ENCODE results near the gene POLR1F.
A peak's percentile ranks its signal among the peaks of the same experiment; 100 is the strongest.
"Not testable (repeated sequence)": the region's sequence is repeated elsewhere in the genome, so short reads cannot be mapped to it uniquely, and the experiment has no call there.

POLR1F gene, protein sequence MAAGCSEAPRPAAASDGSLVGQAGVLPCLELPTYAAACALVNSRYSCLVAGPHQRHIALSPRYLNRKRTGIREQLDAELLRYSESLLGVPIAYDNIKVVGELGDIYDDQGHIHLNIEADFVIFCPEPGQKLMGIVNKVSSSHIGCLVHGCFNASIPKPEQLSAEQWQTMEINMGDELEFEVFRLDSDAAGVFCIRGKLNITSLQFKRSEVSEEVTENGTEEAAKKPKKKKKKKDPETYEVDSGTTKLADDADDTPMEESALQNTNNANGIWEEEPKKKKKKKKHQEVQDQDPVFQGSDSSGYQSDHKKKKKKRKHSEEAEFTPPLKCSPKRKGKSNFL

DNA sequence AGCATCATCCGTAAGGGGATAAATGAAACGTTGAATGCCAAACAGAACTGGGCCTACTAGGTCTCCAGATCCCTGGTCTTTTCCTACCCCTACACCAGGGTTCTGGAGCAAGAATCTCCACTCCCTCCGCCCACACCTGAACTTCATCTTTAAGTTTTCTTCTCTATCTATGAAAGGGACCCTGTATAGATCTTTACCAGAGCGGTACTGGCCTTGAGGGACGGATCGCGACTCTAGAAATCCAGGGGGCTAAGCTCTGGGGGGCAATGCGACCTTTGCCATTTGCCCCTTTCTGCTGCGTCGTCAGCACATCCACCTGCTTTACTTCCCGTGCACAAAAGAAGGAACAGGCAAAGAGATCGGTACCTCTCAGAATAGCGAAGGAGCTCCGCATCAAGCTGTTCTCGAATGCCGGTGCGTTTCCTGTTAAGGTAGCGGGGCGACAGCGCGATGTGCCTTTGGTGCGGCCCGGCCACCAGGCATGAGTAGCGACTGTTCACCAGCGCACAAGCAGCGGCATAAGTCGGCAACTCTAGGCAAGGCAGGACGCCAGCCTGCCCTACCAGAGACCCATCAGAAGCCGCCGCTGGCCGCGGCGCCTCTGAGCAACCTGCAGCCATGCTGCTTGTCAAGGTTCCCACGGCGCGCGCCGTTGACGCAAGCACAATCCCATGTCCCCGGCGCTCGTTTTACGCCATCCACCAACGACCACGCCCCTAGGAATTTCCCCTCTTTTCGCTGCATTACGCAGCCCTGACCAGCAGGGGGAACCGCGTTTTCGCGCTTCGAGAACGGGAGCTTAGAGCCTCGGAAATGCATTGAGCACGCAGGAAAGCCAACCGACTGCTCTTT is at the start of gene POLR1F:
Gene POLR1F (minus strand): TSS at position 641 of the 852 bp plus-strand sequence. CDS start 21 bp downstream, at position 620.
- peak; percentile 95 for DNase-seq

DNA sequence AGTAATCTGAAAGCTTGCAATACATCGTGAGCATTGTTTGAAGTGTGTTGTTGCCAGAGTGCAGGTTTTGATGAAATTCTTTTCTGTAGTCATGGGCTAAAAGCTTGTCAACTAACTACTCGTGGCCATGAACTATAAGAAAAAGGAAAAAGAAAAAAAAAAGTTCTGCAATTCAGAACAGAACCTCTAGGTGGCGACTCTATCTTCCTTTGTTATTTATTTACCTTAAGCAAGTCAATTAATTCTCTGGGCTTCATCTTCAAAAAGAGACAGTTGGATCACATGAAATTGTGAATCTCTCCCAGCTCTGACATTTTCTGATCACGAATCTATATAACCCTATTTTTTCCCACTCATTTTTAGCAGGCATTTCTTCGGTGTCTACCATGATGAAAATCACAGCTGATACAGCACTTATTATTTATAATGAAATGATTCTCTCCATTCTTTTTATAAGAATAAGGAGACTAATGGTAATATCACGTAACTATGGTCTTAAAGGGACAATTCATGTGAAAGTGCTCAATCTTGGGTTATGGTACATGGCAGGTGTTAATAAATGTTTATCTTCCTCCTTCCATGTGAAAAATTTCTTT is 45.8 kb upstream of the POLR1F start:
- DNase-seq = peak; percentile 35

DNA sequence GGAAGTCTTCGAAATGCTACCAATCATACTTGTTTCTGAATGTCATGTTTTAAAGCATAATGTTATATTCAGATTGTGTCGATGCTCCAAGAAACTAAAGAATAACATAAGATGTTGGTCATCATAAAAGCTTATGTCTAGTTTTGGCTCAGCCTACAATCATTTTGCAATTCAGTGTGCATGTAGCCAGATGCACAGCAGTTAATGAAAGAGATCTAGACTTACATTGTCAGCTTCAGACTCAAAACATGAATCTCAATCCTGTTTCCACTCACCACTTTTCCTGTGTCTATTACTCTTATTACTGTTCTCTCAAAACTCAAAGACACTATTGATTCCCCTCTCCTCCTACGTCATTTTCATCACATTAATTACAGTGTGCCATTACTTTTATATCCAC is 43.2 kb upstream of the POLR1F start:
- DNase-seq = no peak

DNA sequence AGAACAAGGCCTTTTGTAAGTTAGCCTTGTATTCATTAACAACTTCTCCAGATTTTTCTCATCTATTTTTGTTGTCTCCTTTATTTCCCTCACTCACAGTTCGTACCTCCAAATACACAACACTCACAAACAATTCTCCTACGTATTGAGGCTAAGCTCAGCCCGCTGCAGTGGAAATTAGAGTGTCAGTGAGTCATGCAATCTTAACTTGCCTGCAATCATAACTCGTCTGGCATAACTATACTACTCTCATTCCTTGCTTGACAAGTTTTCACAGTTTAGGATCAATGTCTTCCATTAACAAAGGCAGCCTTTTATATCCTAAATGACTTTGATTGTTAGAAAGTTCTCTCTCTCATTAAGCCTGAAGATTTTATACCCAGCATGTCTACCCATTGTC is 40.8 kb upstream of the POLR1F start:
- DNase-seq = no peak

DNA sequence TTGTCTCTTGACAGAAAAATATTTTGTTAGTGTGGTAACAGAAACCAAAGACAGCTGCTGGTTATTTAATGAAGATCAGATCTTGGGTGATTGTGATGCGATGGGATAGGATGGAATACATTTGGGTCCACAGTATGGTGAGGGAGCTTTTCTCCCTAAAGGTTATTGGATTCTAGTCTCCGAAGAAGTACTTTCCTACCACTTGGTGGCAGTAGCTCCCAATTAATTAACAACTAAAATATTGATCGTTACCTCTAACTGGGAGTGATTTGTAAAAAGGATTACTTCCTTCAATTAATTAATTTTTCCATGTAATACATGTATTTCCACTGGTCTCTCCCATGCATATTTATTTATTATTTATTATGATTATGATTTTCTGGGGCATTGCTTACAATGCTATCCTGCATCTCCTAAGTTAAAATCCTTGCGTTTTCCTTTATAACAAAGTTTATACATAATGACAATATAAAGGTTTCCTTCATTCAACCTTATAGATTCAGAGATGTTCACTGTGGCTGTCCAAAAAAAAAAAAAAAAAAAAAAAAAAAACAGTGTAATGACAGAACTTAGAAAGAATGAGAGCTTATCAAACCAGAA is 39.0 kb upstream of the POLR1F start:
- peak; percentile 28 for DNase-seq

DNA sequence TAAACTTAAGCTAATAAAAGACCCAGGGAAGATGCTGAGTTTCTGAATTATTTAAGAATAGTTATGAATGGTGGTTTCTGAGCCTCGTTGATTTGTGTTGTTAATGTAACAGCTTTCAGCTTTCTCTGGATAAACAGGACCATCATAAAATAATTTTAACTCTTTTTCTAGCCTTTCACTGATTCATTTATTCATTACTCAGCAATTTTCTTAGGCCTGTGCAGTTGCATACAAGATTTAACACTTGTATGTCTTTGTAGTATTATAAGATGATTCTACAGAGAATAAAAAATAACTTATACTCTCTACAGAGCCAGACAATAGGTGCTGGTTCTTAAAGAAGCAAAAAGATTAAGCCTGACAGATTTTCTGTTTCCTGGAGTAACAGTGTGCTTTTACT is 35.2 kb upstream of the POLR1F start:
- no peak for DNase-seq

DNA sequence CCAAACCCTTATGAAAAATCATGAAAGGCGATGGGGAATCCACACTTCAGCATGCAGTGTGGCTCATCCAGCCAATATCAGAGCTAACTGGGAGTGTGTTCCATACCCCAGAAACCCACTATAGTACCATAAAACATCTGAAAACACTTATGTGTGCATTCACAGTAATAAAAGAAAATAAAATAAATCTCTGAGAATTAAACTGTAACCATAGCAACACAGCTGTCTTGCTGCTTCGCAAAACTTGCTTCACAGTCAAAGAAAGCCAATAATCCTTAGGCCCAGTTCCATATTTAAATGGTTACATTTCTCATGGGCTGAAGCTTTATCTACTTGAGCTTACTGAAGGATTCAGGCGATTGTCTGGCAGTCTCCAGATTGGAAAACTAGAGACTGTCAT is 19.9 kb upstream of the POLR1F start:
- no peak for DNase-seq

DNA sequence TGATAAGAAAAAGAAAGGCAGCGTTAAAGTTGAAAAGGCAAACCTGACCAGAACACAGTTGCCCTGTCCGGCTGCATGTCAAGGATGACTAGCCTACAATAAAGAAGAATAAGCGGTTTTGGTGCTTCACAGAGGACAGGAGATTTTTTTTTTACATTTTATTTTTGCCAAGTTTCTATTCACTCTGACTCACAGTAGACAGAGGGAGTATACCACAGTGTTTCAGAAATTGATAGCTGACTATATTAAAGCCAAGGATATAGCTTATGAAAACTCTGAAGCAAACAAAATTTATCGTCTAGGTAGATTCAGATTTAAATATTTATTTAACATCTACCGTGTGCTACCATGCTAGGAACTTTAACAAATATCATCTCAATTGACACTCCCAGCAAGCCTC is 16.9 kb upstream of the POLR1F start:
- no peak for DNase-seq

DNA sequence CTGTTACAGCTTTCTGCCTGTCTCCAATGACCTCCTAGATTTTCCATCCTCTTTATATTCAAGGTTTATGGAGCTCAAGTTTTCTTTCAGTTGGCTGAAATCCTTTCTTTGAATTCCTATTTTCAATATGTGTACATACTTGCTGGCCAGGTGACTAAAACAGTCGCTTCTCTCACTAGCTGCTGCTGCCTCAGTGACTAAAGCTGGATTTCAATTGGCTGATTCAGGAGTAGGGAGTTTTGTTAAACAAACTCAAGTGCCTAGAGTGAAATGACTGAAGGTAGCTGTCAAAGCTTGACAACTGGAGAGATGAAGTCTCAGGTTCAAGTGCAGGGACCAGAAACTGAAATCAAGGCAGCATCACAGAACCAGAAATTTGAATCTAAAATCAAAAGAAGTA is 6.7 kb upstream of the POLR1F start:
- DNase-seq = no peak

DNA sequence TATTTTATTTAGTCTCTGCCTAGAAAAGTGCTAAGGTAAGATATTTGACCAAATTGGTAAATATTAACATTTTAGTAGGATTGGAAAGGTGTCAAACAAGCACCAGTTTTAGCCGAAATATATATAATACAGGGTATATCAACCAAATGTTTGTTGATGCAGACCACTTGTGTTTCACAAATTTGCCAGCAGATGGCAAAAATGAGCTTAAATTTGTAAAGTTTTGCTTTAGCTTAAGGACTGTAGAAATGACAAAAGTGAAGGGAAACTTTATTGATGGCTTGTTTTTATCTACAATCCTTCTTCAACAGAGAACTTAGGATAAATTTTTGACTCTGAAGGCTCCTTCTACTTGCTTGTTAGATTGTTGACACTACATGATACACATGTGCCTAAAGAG is 4.8 kb upstream of the POLR1F start:
- peak; percentile 40 for DNase-seq

DNA sequence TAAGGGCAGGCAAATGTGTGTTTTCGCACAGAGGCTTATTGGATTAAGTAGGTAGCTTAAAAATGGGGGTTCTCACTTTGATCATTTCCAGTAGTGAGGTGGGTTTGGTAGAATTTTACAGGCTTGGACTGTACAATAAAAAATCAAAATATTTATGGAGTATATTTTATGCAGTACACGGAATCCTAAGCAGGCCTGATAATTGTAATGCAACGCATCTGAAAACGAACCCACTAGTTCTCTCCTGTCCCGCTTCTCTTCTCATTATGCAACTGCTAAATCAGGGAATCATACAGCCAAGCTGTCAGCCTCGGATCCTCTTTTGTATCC is 377 bp upstream of the POLR1F start:
- DNase-seq = no peak

DNA sequence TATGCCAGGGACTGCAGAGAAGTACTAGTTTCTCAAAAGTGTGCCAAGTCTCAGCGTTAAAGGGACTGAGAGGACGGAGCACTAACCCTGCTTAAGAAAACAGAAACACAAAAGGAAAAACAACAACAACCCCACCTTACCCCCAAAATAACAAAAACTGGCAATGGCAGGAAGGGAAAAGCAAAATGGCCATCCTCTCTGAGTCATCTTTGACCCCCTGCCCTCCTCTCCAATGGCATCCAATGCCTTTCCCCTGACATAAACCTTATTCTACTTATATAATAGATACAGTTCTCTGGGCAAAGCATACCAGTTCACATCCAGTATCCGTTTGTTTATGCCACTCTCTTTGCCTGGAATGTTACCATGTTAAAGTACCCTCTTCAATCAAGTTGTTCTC is 1.6 kb downstream of the POLR1F start:
- no peak for DNase-seq

DNA sequence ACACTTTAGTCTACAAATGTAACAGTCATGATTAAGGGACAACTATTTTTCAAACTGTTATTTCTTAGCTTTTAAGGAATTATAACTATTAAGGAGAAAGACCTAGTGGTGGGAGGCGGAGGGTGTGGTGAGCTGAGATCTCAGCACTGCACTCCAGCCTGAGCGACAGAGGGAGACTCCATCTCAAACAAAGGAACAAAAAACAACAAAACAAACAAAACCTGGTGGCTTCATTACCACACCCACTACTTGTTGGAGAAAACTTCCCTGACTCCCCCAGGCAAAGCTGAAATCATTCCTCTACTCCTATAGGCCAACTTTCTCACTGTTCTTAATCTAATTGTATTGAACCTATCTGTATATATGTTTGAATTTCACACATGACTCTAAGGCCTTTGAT is 3.2 kb downstream of the POLR1F start:
- DNase-seq = no peak

DNA sequence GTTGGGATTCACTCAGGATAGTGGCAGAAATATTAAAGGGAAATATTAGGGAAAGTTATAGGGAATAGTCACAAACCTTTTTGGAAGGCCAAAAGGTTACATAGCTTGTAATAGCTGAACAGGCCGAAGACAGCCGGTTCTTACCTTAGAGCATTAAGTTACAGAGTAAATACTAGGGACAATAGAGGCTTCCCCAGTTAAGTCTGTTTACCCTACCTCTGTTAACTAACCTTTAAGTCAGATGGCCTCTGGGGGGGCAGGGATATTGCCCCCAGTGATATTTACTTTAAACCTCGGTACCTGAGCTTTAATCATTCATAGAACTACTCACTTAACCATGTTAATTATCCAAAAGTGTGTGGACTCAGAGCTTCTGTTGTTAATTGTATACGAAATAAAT is 7.4 kb downstream of the POLR1F start:
- DNase-seq = peak; percentile 74

DNA sequence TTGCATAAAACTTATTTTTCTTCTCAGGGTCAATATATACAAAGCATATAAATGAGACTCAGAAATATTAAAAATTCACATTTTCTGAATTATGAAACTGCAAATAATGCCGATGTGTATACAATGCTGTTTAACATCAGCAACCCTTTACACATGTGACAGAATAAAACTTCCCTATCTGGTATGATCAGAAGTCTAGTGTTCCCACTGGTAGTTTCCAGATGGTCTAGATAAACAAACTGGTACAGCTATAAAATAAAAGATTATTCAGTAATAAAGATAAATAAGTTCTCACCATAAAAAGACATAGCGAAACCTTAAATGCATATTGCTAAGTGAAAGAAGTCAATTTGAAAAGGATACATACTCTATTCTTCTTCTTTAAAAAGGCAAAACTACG is 7.9 kb downstream of the POLR1F start:
- DNase-seq = no peak

DNA sequence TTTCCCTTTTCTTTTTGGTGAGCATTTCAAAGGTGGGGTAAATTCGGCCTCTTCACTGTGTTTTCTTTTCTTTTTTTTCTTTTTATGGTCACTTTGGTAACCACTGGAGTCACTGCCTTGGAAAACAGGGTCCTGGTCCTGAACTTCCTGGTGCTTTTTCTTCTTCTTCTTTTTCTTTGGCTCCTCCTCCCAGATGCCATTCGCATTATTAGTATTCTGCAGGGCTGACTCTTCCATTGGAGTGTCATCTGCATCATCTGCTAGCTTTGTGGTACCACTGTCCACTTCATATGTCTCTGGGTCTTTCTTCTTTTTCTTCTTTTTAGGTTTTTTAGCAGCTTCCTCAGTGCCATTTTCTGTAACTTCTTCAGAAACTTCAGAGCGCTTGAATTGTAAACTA is 10.5 kb downstream of the POLR1F start:
- DNase-seq = no peak

DNA sequence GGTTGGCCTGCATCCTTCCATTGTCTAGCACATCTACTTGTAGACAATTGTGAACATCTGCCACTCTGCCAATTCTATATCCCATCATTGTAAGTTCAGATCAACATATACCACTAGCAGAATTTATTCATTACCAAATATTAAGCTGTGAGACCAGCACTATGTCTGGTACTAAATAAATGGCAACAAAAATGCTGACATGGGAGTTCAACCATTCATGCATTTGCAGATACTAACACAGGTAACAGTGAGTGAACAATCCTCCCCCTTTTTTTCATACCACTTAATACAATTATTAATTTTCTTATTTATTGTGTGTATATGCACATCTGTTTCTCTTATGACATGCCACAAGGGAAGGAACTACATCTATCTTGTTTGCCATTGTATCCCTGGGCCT is 11.9 kb downstream of the POLR1F start:
- DNase-seq = no peak

DNA sequence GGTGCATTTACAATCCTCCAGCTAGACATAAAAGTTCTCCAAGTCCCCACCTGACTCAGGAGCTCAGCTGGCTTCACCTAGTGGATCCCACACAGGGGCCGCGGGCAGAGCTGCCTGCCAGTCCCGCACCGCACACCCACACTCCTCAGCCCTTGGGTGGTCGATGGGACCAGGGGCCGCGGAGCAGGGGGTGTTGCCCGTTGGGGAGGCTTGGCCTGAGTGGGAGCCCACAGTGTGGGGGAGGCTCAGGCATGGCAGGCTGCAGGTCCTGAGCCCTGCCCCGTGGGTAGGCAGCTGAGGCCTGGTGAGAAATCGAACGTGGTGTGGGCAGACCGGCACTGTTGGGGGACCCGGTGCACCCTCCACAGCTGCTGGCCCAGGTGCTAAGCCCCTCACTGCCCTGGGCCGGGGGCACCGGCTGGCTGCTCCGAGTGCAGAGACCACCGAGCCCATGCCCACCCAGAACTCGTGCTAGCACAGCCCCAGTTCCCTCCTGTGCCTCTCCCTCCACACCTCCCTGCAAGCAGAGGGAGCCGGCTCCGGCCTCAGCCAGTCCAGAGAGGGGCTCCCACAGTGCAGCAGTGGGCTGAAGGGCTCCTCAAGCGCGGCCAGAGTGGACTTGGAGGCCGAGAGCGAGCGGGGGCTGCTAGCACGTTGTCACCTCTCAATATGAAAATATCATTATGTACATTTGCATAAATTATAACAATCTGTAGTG is 16.6 kb downstream of the POLR1F start:
- no peak for DNase-seq

DNA sequence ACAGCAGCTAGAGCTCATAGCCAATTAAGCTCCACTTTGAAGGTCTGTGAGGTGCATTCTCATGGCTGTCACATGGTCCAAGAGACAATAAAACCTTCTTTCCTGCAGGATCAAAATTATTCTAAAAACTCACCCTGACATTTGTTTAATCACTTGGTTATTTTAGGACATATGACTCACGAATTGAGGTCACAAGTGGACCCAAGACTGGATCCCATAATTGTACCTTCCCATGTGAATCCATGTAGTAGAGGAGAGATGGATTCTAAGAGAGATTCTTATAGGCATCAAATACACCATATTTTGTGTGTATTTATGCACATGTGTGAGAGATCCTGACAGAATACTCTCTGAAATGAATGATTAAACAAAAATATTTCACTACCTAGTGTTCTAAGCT is 18.1 kb downstream of the POLR1F start:
- DNase-seq = no peak

DNA sequence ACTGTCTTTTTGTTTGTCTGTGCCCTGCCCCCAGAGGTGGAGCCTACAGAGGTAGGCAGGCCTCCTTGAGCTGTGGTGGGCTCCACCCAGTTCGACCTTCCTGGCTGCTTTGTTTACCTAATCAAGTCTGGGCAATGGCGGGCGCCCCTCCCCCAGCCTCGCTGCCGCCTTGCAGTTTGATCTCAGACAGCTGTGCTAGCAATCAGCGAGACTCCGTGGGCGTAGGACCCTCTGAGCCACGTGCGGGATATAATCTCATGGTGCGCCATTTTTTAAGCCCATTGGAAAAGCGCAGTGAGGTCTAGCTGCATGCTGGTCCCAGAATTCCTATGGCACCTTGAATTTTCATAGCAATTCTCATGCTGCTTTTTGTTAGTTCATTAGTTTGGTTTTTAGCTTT is 19.7 kb downstream of the POLR1F start:
- not testable (repeated sequence) for DNase-seq

DNA sequence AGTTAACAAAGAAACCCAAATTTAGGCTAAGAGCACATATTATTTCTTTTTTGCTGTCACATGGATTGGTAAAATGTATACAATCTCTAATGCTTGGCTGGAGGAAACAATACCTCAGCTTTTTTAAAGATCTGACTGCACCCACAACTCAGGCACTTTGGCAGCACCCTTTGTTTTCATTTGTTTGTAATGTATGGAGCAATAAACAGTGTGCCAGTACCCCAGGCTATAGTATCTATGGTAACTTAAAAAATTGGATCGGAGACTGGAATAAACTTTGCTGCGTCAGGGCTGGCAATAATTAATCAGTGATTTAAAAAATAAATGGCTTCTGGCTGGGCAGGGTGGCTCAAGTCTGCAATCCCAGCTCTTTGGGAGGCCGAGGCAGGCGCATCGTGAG is 27.2 kb downstream of the POLR1F start:
- no peak for DNase-seq

DNA sequence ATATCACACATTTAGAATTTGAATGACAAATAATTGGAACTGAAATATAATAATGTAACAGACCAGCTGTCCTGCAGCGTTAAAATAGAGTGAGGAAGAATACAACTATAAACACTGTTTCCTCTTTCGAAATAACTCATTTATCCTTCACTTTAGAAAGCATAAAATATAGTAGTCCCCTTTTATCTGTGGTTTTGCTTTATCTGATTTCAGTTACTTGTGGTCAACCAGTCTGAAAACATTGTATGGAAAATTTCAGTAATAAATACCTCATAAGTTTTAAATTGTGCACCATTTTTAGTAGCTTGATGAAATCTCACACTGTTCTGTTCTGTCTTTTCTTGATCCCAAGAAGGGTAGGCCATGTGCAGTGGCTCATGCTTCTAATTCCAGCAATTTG is 31.7 kb downstream of the POLR1F start:
- no peak for DNase-seq

DNA sequence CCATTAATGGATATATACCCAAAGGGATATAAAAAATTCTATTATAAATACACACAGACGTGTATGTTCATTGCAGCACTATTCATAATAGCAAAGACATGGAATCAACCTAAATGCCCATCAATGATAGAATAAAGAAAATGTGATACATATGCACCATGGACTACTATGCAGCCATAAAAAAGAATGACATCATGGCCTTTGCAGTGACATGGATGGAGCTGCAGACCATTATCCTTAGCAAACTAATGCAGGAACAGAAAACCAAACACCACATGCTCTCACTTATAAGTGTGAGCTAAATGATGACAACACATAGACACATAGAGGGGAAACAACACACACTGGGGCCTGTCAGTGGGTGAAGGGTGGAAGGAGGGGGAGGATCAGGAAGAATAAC is 33.0 kb downstream of the POLR1F start:
- no peak for DNase-seq

All from SHP77 treated with DMSO at 0.1 percent for 48 hours (cell line).